ENCODE measurements around the gene DCUN1D4. TPM values are rescaled to one million over a fixed set of nuclear protein-coding genes. Genes with fewer than 3 reads are reported as not detected.

DCUN1D4 gene
- total RNA-seq, 4 donors from 2014 or later, result 35.0 to 80.4 (median 40.6) TPM

DNA sequence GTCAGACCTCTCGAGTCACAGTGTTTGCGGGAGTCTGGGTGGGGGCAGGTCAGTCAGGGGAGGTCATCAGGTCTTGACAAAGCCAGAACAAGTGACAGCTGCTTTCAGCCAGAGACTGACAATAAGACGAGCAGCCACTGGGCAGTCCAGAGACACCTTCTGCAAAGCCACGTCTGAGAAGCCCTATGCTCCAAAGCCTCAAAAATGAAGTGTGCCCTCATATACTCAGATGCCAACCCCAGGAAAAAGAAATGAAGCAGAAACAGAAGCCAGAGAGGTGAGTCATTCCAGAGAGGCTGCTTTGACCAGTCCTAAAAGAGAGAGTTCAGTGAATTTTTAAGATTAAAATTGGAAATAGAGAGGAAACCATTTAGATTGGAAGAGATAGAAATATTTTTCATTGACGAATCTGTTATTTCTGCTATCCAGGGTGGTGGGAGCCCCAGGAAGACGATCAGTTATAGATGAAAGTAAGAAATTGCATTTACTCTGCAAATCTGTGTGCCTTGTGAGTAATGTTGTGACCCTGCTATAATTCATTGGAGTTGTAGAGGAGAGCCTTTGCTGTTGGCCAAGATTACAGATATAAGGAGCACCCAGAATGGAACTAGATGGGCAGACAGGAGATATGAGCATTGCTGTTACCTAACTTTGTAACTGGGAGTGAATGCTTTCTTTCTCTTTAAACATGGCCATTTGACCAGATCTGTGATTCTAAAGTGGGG lies 99.3 kb downstream of the DCUN1D4 start:
- H3K27ac ChIP-seq, result no peak overlapping the region

DNA sequence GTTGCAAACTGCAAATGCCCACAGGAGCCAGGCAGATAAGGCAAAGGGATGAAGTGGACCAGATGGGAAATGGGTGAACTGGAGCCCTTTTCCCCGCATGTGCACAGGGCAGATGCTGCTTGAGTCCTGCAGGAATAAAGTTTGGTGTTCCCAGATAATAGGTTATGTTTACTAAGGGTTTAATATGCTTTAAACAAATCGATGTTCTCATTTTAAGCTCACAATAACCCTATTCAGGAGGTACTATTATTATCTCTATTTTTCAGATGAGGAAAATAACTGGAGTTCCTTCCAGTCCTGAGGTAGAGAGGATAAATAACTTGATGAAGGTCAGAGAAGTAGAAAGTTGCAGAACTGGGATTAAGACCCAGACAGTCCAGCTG lies 99.9 kb downstream of the DCUN1D4 start:
- H3K9me3 ChIP-seq, result peaks cover 0 to 6% (median 0%) of the 10 kb centered on the region in 4 donors
- no peaks in the 10 kb centered on the region for H3K4me1 ChIP-seq
- DNase-seq (ENCODE audit: low spot score in 2 of 2), result no peak
- no peak overlapping the region for H3K4me3 ChIP-seq
- no peak overlapping the region for H3K27ac ChIP-seq
- no peaks in the 10 kb centered on the region for H3K27me3 ChIP-seq
- no peaks in the 10 kb centered on the region for H3K36me3 ChIP-seq
- TF ChIP-seq POLR2A (IDR thresholded peaks at IDR 0.05) (no peak), CTCF (IDR thresholded peaks at IDR 0.05) (no peak), EP300 (IDR thresholded peaks at IDR 0.05) (no peak)
- 64 to 80% methylated on average over 2 of the region's 2 CpGs for WGBS, 2 donors

More for the DNA sequence above, 99.3 kb downstream of the DCUN1D4 start:
- no peaks in the 10 kb centered on the region for H3K36me3 ChIP-seq
- DNase-seq (ENCODE audit: low spot score in 2 of 2), result no peak
- TF ChIP-seq POLR2A (IDR thresholded peaks at IDR 0.05) (no peak), EP300 (IDR thresholded peaks at IDR 0.05) (no peak), CTCF (IDR thresholded peaks at IDR 0.05) (no peak)
- WGBS, 2 donors, result 78 to 83% methylated on average over 6 of the region's 6 CpGs
- no peak overlapping the region for H3K4me3 ChIP-seq
- H3K4me1 ChIP-seq, result no peaks in the 10 kb centered on the region
- peaks cover 0 to 6% (median 0%) of the 10 kb centered on the region in 4 donors for H3K9me3 ChIP-seq
- no peaks in the 10 kb centered on the region for H3K27me3 ChIP-seq

- no peak overlapping the region for H3K27ac ChIP-seq
- 68 to 71% methylated on average over 6 of the region's 6 CpGs for WGBS, 2 donors
- H3K4me3 ChIP-seq, result no peak overlapping the region
- H3K27me3 ChIP-seq, result no peaks in the 10 kb centered on the region
- peaks cover 0 to 6% (median 0%) of the 10 kb centered on the region in 4 donors for H3K9me3 ChIP-seq
- no peaks in the 10 kb centered on the region for H3K4me1 ChIP-seq
- TF ChIP-seq EP300 (IDR thresholded peaks at IDR 0.05) (no peak), CTCF (IDR thresholded peaks at IDR 0.05) (no peak), POLR2A (IDR thresholded peaks at IDR 0.05) (no peak)
- H3K36me3 ChIP-seq, result no peaks in the 10 kb centered on the region
- DNase-seq (ENCODE audit: low spot score in 2 of 2), result no peak
These were observed 100.3 kb downstream of the DCUN1D4 start for GRCh38 chr4:51943221-51943620.

GRCh38 chr4:51958199-51958968 lies 115.4 kb downstream of the DCUN1D4 start:
- no peaks in the 10 kb centered on the region for H3K27me3 ChIP-seq
- 51 to 54% methylated on average over 2 of the region's 2 CpGs for WGBS, 2 donors
- H3K9me3 ChIP-seq, result no peaks in the 10 kb centered on the region
- TF ChIP-seq POLR2A (IDR thresholded peaks at IDR 0.05), result no peak
- TF ChIP-seq EP300 (IDR thresholded peaks at IDR 0.05), result no peak
- no peak for TF ChIP-seq CTCF (IDR thresholded peaks at IDR 0.05)
- no peak overlapping the region for H3K27ac ChIP-seq
- H3K4me1 ChIP-seq, result peaks cover 0 to 3% (median 0%) of the 10 kb centered on the region in 4 donors
- DNase-seq (ENCODE audit: low spot score in 2 of 2), result no peak
- no peaks in the 10 kb centered on the region for H3K36me3 ChIP-seq
- no peak overlapping the region for H3K4me3 ChIP-seq

DNA sequence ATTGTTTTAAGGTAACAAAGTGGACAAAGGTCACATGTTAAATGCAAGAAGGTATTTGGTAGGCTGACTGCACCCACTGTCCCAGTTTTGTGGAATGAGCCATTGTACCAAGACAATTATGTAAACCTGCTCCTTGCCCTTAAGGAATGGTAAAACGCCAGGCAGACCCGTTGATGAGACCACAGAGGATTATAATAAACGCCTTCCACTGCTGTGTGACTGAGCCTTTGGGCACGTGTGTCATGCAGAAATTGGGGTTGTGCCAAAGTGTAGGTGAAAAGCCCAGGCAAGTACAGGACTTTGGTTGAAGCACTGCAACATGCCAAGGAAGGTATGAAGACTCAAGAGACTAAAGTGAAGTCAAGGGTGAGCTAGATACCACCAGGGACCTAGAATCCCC lies 117.5 kb downstream of the DCUN1D4 start:
- Histone ChIP-seq H3K27me3 (no peaks in the 10 kb centered on the region), H3K27ac (no peak overlapping the region), H3K9me3 (no peaks in the 10 kb centered on the region), H3K36me3 (no peaks in the 10 kb centered on the region), H3K4me3 (no peak overlapping the region), H3K4me1 (peaks cover 0 to 14% (median 0%) of the 10 kb centered on the region in 4 donors)
- 61 to 74% methylated on average over 4 of the region's 4 CpGs for WGBS, 2 donors
- TF ChIP-seq CTCF (IDR thresholded peaks at IDR 0.05), result no peak
- TF ChIP-seq EP300 (IDR thresholded peaks at IDR 0.05), result no peak
- TF ChIP-seq POLR2A (IDR thresholded peaks at IDR 0.05), result no peak
- DNase-seq (ENCODE audit: low spot score in 2 of 2), result no peak

Measured in tibial nerve (tissue), 4 donors.